Progenitor cell of endocrine pancreas (in vitro differentiated cells): ENCODE results near the gene CGRRF1. TPM values are rescaled to one million over a fixed set of nuclear protein-coding genes. Genes with fewer than 3 reads are reported as not detected.

ENCODE experiments used
- DNase-seq: peaks from one replicate; pipeline ENCODE4 v3.0.0; 2021; ENCODE audit warnings: low spot score; ENCODE audit not compliant: unreplicated experiment
- H3K27ac Mint-ChIP-seq: 2 replicates; pipeline ENCODE4 v1.8.0; 2021; ENCODE audit warnings: mild to moderate bottlenecking, moderate library complexity, mixed read lengths
- H3K27me3 Mint-ChIP-seq: 2 replicates; pipeline ENCODE4 v1.8.0; 2021; ENCODE audit warnings: mixed read lengths
- H3K36me3 Mint-ChIP-seq: 2 replicates; pipeline ENCODE4 v1.8.0; 2022; ENCODE audit warnings: mixed read lengths; ENCODE audit not compliant: insufficient read depth
- H3K4me1 Mint-ChIP-seq: 2 replicates; pipeline ENCODE4 v1.8.0; 2021; ENCODE audit warnings: low read depth, mixed read lengths
- H3K4me3 Mint-ChIP-seq: 2 replicates; pipeline ENCODE4 v1.8.0; 2021; ENCODE audit warnings: low read depth, mild to moderate bottlenecking, moderate library complexity, mixed read lengths
- H3K9me3 Mint-ChIP-seq: 2 replicates; pipeline ENCODE4 v1.8.0; 2021; ENCODE audit warnings: low read depth, mixed read lengths
- CTCF ChIP-seq: fragments of 200-600 bp; sonication (generic); IDR thresholded peaks from one replicate; pipeline ENCODE4 v1.5.0; 2021; ENCODE audit warnings: antibody characterized with exemption, mild to moderate bottlenecking; ENCODE audit not compliant: unreplicated experiment
- total RNA-seq: library from RNA; stranded (reverse); gene quantifications from 2 replicates; pipeline ENCODE4 v1.2.1, GENCODE V29; 2021

The CGRRF1 gene
- total RNA-seq, 1 donor from 2014 or later, result 19.3 TPM

- no peak overlapping the region for H3K27ac Mint-ChIP-seq
- no peak for DNase-seq
- no peak for TF ChIP-seq CTCF
- H3K36me3 Mint-ChIP-seq, result peaks cover 9% of the 10 kb centered on the region
- no peak overlapping the region for H3K4me3 Mint-ChIP-seq
- H3K9me3 Mint-ChIP-seq, result peaks cover 9% of the 10 kb centered on the region
- peaks cover 11% of the 10 kb centered on the region for H3K4me1 Mint-ChIP-seq
- H3K27me3 Mint-ChIP-seq, result peaks cover 9% of the 10 kb centered on the region
Observed at GRCh38 chr14:54471641-54472040, 38.1 kb upstream of the CGRRF1 start.

GRCh38 chr14:54472315-54472714 is 37.4 kb upstream of the CGRRF1 start:
- peaks cover 8% of the 10 kb centered on the region for H3K27me3 Mint-ChIP-seq
- H3K4me1 Mint-ChIP-seq, result peaks cover 11% of the 10 kb centered on the region
- no peak for TF ChIP-seq CTCF
- peaks cover 7% of the 10 kb centered on the region for H3K9me3 Mint-ChIP-seq
- no peak overlapping the region for H3K4me3 Mint-ChIP-seq
- peaks cover 10% of the 10 kb centered on the region for H3K36me3 Mint-ChIP-seq
- no peak overlapping the region for H3K27ac Mint-ChIP-seq
- no peak for DNase-seq

GRCh38 chr14:54474232-54474793 is 35.4 kb upstream of the CGRRF1 start:
- peaks cover 18% of the 10 kb centered on the region for H3K36me3 Mint-ChIP-seq
- H3K4me1 Mint-ChIP-seq, result peaks cover 11% of the 10 kb centered on the region
- H3K9me3 Mint-ChIP-seq, result no peaks in the 10 kb centered on the region
- H3K27ac Mint-ChIP-seq, result no peak overlapping the region
- H3K27me3 Mint-ChIP-seq, result peaks cover 3% of the 10 kb centered on the region
- H3K4me3 Mint-ChIP-seq, result no peak overlapping the region
- no peak for DNase-seq
- no peak for TF ChIP-seq CTCF

GRCh38 chr14:54475187-54475899 is 34.4 kb upstream of the CGRRF1 start:
- no peak overlapping the region for H3K4me3 Mint-ChIP-seq
- peaks cover 10% of the 10 kb centered on the region for H3K4me1 Mint-ChIP-seq
- H3K9me3 Mint-ChIP-seq, result no peaks in the 10 kb centered on the region
- H3K27ac Mint-ChIP-seq, result no peak overlapping the region
- no peaks in the 10 kb centered on the region for H3K27me3 Mint-ChIP-seq
- TF ChIP-seq CTCF, result no peak
- no peak for DNase-seq
- H3K36me3 Mint-ChIP-seq, result peaks cover 18% of the 10 kb centered on the region

- Mint-ChIP-seq H3K27ac (no peak overlapping the region), H3K27me3 (no peaks in the 10 kb centered on the region), H3K9me3 (no peaks in the 10 kb centered on the region), H3K4me1 (peaks cover 6% of the 10 kb centered on the region), H3K4me3 (no peak overlapping the region), H3K36me3 (peaks cover 17% of the 10 kb centered on the region)
- DNase-seq, result no peak
- TF ChIP-seq CTCF, result no peak
Observed at GRCh38 chr14:54475911-54476310, 33.8 kb upstream of the CGRRF1 start.
